T-cell (primary cell): ENCODE measurements around the gene TBC1D22A. TPM values are rescaled to one million over a fixed set of nuclear protein-coding genes. Genes with fewer than 3 reads are reported as not detected.
A peak's percentile ranks its signal among the peaks of the same experiment; 100 is the strongest.

Source experiments
- ATAC-seq, 4 experiments: fragments of 200-7000 bp in 3 of 4; fragments of 150-1000 bp in 1 of 4; cut with Tn5 transposase; replicated peaks in 1 of 4; 1 replicate in 3 of 4; 2 replicates in 1 of 4; pipeline ENCODE4 v1.10.0; 2021; ENCODE audit warnings: moderate library complexity in 3 of 4, mild to moderate bottlenecking in 2 of 4, moderate number of reproducible peaks in 1 of 4
- CTCF ChIA-PET, 2 donors: fragments of 300-600 bp; sonication (Branson Sonifier 250); formaldehyde crosslinking; loops; one replicate each; lab custom pipeline; 2022; ENCODE audit warnings: antibody characterized with exemption in 2 of 2; lab: Charles Lee
- POLR2A ChIA-PET, 2 donors: fragments of 300-600 bp; sonication (Branson Sonifier 250); formaldehyde crosslinking; loops; one replicate each; lab custom pipeline; 2022; ENCODE audit warnings: antibody characterized with exemption in 2 of 2; lab: Charles Lee
- DNase-seq, 35 experiments: peaks; one replicate each; pipeline versions ENCODE4 v3.0.0 to v3.0.0-alpha.2; 2013 to 2023
- H3K27ac ChIP-seq: one replicate; pipeline ENCODE4 v1.5.1; 2013; ENCODE audit warnings: low read length
- H3K27me3 ChIP-seq, 2 experiments: replicated peaks in 1 of 2; 1 replicate in 1 of 2; 2 replicates in 1 of 2; pipeline versions ENCODE4 v1.6.1 to v1.7.0; 2013; ENCODE audit warnings: low read length in 1 of 2, mixed read lengths in 1 of 2; ENCODE audit not compliant: control insufficient read depth in 2 of 2, insufficient read depth in 2 of 2; ENCODE audit errors: extremely low read depth in 1 of 2
- H3K36me3 ChIP-seq, 2 donors: 1 replicate in 1 of 2; 2 replicates in 1 of 2; pipeline versions ENCODE4 v1.6.1 to v1.7.0; 2013; ENCODE audit warnings: low read length in 1 of 2; ENCODE audit not compliant: control insufficient read depth in 2 of 2, insufficient read depth in 1 of 2; ENCODE audit errors: extremely low read depth in 1 of 2
- H3K4me1 ChIP-seq, 2 experiments: 1 replicate in 1 of 2; 2 replicates in 1 of 2; pipeline versions ENCODE4 v1.6.1 to v1.7.0; 2013; ENCODE audit warnings: low read length in 2 of 2, mixed read lengths in 1 of 2; ENCODE audit not compliant: insufficient read depth in 2 of 2, control insufficient read depth in 1 of 2; ENCODE audit errors: extremely low read depth in 1 of 2
- H3K4me3 ChIP-seq, 2 donors: 1 replicate in 1 of 2; 2 replicates in 1 of 2; pipeline versions ENCODE4 v1.5.1 to v1.7.0; 2013; ENCODE audit warnings: mild to moderate bottlenecking in 2 of 2, low read length in 1 of 2, moderate library complexity in 1 of 2; ENCODE audit not compliant: control insufficient read depth in 1 of 2; ENCODE audit errors: extremely low read depth in 1 of 2
- H3K9me3 ChIP-seq: 2 replicates; pipeline ENCODE4 v1.7.0; 2013
- H3K27ac Mint-ChIP-seq, 2 donors: one replicate each; pipeline ENCODE4 v1.8.0; 2020 to 2021; ENCODE audit warnings: mild to moderate bottlenecking in 2 of 2, mixed read lengths in 2 of 2
- H3K27me3 Mint-ChIP-seq, 2 donors: one replicate each; pipeline ENCODE4 v1.8.0; 2021 to 2022; ENCODE audit warnings: mixed read lengths in 2 of 2
- H3K36me3 Mint-ChIP-seq: one replicate; pipeline ENCODE4 v1.8.0; 2021; ENCODE audit warnings: mixed read lengths
- H3K4me1 Mint-ChIP-seq, 3 donors: one replicate each; pipeline ENCODE4 v1.8.0; 2020 to 2022; ENCODE audit warnings: mixed read lengths in 3 of 3, mild to moderate bottlenecking in 1 of 3
- H3K4me3 Mint-ChIP-seq, 3 donors: one replicate each; pipeline ENCODE4 v1.8.0; 2020 to 2022; ENCODE audit warnings: mild to moderate bottlenecking in 3 of 3, mixed read lengths in 3 of 3, moderate library complexity in 3 of 3
- H3K9me3 Mint-ChIP-seq, 3 donors: one replicate each; pipeline ENCODE4 v1.8.0; 2020 to 2022; ENCODE audit warnings: mixed read lengths in 3 of 3
- WGBS: methylation state at CpG from one replicate; pipeline ENCODE4 v1.1.5; 2013; ENCODE audit warnings: missing lambda C conversion rate; ENCODE audit not compliant: insufficient coverage; 5-methylcytosine and 5-hydroxymethylcytosine counted together
- total RNA-seq, 35 experiments: library from RNA in 6 of 35; stranded (reverse) in 6 of 35; fragments of 120-200 nt in 1 of 35; gene quantifications; one replicate each; pipeline versions ENCODE4 v1.2.1 to v1.2.4 and lab custom pipeline; 2013 to 2026

Gene TBC1D22A
- total RNA-seq, 5 donors from 2014 or later (not counting 1 experiment from before 2014, with no cell fraction given), result 38.3 to 67.8 (median 57.7) TPM

DNA sequence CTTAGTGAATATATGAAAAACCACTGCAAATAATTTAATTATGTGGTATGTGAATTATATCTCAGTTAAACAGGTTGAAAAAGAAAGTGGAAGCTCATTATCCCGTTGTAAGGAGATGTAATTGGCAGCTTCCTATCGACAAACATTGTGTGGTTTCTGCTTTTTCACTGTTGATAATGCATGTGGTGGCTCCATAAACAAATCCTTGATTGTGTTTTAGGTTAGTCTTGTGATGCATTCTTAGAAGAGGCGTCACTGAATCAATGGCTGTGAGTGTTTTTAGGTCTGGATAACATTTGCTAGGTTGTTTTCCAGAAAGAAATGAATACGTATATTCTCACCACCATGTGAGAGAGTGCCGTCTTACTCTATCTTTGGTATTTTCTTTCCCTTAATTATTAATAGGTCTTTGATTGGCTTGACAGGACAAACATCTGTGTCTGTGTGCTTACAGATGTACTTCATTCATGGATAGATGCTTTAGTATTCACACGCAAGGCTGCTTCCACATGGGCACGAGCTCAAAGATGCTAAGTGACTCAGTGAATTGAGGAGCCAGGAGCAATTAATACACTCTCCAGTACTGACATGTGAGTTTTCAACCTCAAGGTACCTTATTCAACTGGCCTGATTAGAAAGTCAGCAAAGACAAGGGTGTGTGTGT is 166.7 kb downstream of the TBC1D22A start:
- ChIA-PET CTCF (interaction anchor here in 1 of 2 donors (0.6 kb wide), 1 partner anchor 18 kb away, joined by 3 read pairs; no protein-coding TSS in a partner anchor), POLR2A (no interaction called here)
- H3K27ac Mint-ChIP-seq, result no peak overlapping the region
- no peak overlapping the region for H3K4me3 Mint-ChIP-seq
- no peak for DNase-seq
- peaks cover 9 to 31% (median 10%) of the 10 kb centered on the region in 3 donors for H3K4me1 Mint-ChIP-seq
- WGBS, result 100% methylated on average over 2 of the region's 7 CpGs
- no peaks in the 10 kb centered on the region for H3K27me3 Mint-ChIP-seq
- ATAC-seq, result no peak
- H3K9me3 ChIP-seq, result no peaks in the 10 kb centered on the region
- no peak overlapping the region for H3K27ac ChIP-seq
- H3K36me3 ChIP-seq, result peaks cover 0 to 14% of the 10 kb centered on the region in 2 donors
- H3K4me3 ChIP-seq, result no peak overlapping the region
- peaks cover 46% of the 10 kb centered on the region for H3K36me3 Mint-ChIP-seq
- no peaks in the 10 kb centered on the region for H3K9me3 Mint-ChIP-seq
- no peaks in the 10 kb centered on the region for H3K27me3 ChIP-seq
- H3K4me1 ChIP-seq, result no peaks in the 10 kb centered on the region

- no peak for ATAC-seq
- no peak overlapping the region for H3K4me3 ChIP-seq
- DNase-seq, result peak in 1 of 35 experiments; percentile 4
- Mint-ChIP-seq H3K4me1 (peaks cover 9 to 36% (median 13%) of the 10 kb centered on the region in 3 donors), H3K4me3 (no peak overlapping the region), H3K27ac (no peak overlapping the region), H3K36me3 (peaks cover 48% of the 10 kb centered on the region), H3K27me3 (no peaks in the 10 kb centered on the region), H3K9me3 (no peaks in the 10 kb centered on the region)
- 100% methylated on average over 6 of the region's 9 CpGs for WGBS
- no peaks in the 10 kb centered on the region for H3K9me3 ChIP-seq
- H3K36me3 ChIP-seq, result peaks cover 0 to 14% of the 10 kb centered on the region in 2 donors
- CTCF ChIA-PET, result interaction anchor here in 1 of 2 donors (0.6 kb wide), 1 partner anchor 19 kb away, joined by 3 read pairs; no protein-coding TSS in a partner anchor
- no peaks in the 10 kb centered on the region for H3K4me1 ChIP-seq
- H3K27ac ChIP-seq, result no peak overlapping the region
- no peaks in the 10 kb centered on the region for H3K27me3 ChIP-seq
- POLR2A ChIA-PET, result no interaction called here
Measured at GRCh38 chr22:46929710-46930204, 167.3 kb downstream of the TBC1D22A start.

GRCh38 chr22:46931414-46931813 is 169.0 kb downstream of the TBC1D22A start:
- H3K4me3 ChIP-seq, result no peak overlapping the region
- H3K4me1 ChIP-seq, result no peaks in the 10 kb centered on the region
- peaks cover 46% of the 10 kb centered on the region for H3K36me3 Mint-ChIP-seq
- H3K4me3 Mint-ChIP-seq, result no peak overlapping the region
- no peaks in the 10 kb centered on the region for H3K9me3 ChIP-seq
- H3K36me3 ChIP-seq, result peaks cover 0 to 14% of the 10 kb centered on the region in 2 donors
- no peaks in the 10 kb centered on the region for H3K9me3 Mint-ChIP-seq
- ChIA-PET POLR2A (no interaction called here), CTCF (no interaction called here)
- peaks cover 15 to 38% (median 21%) of the 10 kb centered on the region in 3 donors for H3K4me1 Mint-ChIP-seq
- no peaks in the 10 kb centered on the region for H3K27me3 ChIP-seq
- H3K27me3 Mint-ChIP-seq, result no peaks in the 10 kb centered on the region
- no peak overlapping the region for H3K27ac ChIP-seq
- no peak overlapping the region for H3K27ac Mint-ChIP-seq
- DNase-seq (no peak), ATAC-seq (no peak)
- 92% methylated on average over 2 of the region's 5 CpGs for WGBS

DNA sequence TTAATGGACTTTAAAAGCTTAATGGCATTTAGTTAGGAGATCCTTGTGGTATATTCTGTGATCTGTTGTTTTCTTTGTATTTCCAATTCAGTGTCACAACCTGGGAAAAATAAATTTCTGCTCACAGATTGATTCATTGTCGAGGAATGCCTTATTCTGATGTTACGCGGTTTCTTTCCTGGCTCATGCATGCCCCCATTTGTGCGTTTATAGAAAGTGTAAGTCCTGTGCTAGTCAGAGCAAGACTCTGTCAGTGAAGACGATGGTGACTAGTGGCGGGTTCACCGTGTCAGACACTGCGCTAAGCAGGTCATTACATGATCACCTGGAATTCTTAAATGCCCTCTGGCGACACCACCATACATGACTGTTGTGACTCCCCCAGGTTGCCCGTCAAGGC is 169.4 kb downstream of the TBC1D22A start:
- Mint-ChIP-seq H3K36me3 (peaks cover 46% of the 10 kb centered on the region), H3K27me3 (no peaks in the 10 kb centered on the region), H3K9me3 (no peaks in the 10 kb centered on the region), H3K27ac (no peak overlapping the region), H3K4me3 (no peak overlapping the region), H3K4me1 (peaks cover 15 to 40% (median 21%) of the 10 kb centered on the region in 3 donors)
- H3K9me3 ChIP-seq, result no peaks in the 10 kb centered on the region
- H3K4me1 ChIP-seq, result no peaks in the 10 kb centered on the region
- H3K27me3 ChIP-seq, result no peaks in the 10 kb centered on the region
- H3K36me3 ChIP-seq, result peaks cover 0 to 14% of the 10 kb centered on the region in 2 donors
- ChIA-PET CTCF (no interaction called here), POLR2A (no interaction called here)
- 98% methylated on average over 9 of the region's 10 CpGs for WGBS
- ATAC-seq, result no peak
- no peak overlapping the region for H3K4me3 ChIP-seq
- DNase-seq, result peak in 1 of 35 experiments; percentile 7
- H3K27ac ChIP-seq, result no peak overlapping the region

- ChIA-PET POLR2A (no interaction called here), CTCF (no interaction called here)
- Histone ChIP-seq H3K36me3 (peaks cover 0 to 14% of the 10 kb centered on the region in 2 donors), H3K9me3 (no peaks in the 10 kb centered on the region), H3K4me3 (no peak overlapping the region), H3K27me3 (no peaks in the 10 kb centered on the region), H3K4me1 (no peaks in the 10 kb centered on the region), H3K27ac (no peak overlapping the region)
- H3K27me3 Mint-ChIP-seq, result no peaks in the 10 kb centered on the region
- 100% methylated on average over 3 of the region's 11 CpGs for WGBS
- H3K27ac Mint-ChIP-seq, result peak overlapping the region in 1 of 2 donors; percentile 25
- DNase-seq, result peak in 1 of 35 experiments; percentile 2
- H3K9me3 Mint-ChIP-seq, result no peaks in the 10 kb centered on the region
- H3K36me3 Mint-ChIP-seq, result peaks cover 46% of the 10 kb centered on the region
- H3K4me3 Mint-ChIP-seq, result no peak overlapping the region
- peaks cover 15 to 36% (median 21%) of the 10 kb centered on the region in 3 donors for H3K4me1 Mint-ChIP-seq
- ATAC-seq, result no peak
Measured at GRCh38 chr22:46933040-46933930, 170.8 kb downstream of the TBC1D22A start.

- Mint-ChIP-seq H3K27ac (no peak overlapping the region), H3K4me1 (peaks cover 17 to 36% (median 21%) of the 10 kb centered on the region in 3 donors), H3K9me3 (no peaks in the 10 kb centered on the region), H3K36me3 (peaks cover 47% of the 10 kb centered on the region), H3K4me3 (no peak overlapping the region), H3K27me3 (no peaks in the 10 kb centered on the region)
- ChIA-PET CTCF (no interaction called here), POLR2A (no interaction called here)
- H3K9me3 ChIP-seq, result no peaks in the 10 kb centered on the region
- H3K27ac ChIP-seq, result no peak overlapping the region
- no peak for ATAC-seq
- 96% methylated on average over 11 of the region's 14 CpGs for WGBS
- no peaks in the 10 kb centered on the region for H3K27me3 ChIP-seq
- peaks cover 0 to 14% of the 10 kb centered on the region in 2 donors for H3K36me3 ChIP-seq
- DNase-seq, result no peak
- H3K4me3 ChIP-seq, result no peak overlapping the region
- no peaks in the 10 kb centered on the region for H3K4me1 ChIP-seq
Measured at GRCh38 chr22:46934172-46934745, 171.8 kb downstream of the TBC1D22A start.
